DND-41 (cell line): ENCODE measurements around the gene LRRC4B.

Experiments used
- CTCF ChIP-seq: IDR thresholded peaks from 2 replicates; pipeline ENCODE4 v1.5.1; 2012; ENCODE audit warnings: borderline replicate concordance, low read length, moderate library complexity, mild to moderate bottlenecking; ENCODE audit not compliant: poor library complexity, severe bottlenecking; ENCODE audit errors: extremely low read depth
- EZH2 ChIP-seq: IDR thresholded peaks from 3 replicates; pipeline ENCODE4 v1.6.1; 2012; ENCODE audit warnings: borderline replicate concordance, low read depth, mild to moderate bottlenecking, moderate library complexity, low read length, inconsistent platforms; ENCODE audit not compliant: severe bottlenecking

- TF ChIP-seq CTCF (no peak), EZH2 (no peak)
Observed at GRCh38 chr19:50602496-50602895, 34.3 kb upstream of the LRRC4B start.
